IPS-NIHi7 (cell line): ENCODE data around the gene VMAC.

Experiments
- DNase-seq: peaks from one replicate; pipeline ENCODE4 v3.0.0; 2012; ENCODE audit warnings: mixed read lengths; ENCODE audit errors: extremely low spot score

VMAC gene

GRCh38 chr19:5903624-5904351 is 884 bp upstream of the VMAC start, which contains the start of gene NDUFA11:
NDUFA11 (minus strand) TSS chr19:5903790; CDS start chr19:5903708, 82 bp downstream.
- DNase-seq: peak; percentile 94

GRCh38 chr19:5905114-5905778 is 574 bp downstream of the VMAC start:
- DNase-seq: no peak

DNA sequence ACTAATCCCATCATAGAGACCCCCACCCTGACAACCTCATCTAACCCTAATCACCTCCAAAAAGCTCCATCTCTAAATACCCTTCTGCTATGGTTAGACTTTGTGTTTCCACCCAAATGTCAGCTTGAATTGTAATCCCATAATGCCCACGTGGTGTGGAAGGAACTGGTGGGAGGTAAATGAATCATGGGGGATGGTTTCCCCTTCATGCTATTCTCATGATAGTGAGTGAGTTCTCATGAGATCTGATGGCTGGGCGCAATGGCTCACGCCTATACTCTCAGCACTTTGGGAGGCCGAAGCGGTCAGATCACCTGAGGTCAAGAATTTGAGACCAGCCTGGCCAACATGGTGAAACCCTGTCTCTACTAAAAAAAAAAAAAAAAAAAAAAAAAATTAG is 2.6 kb downstream of the VMAC start:
- DNase-seq: no peak

GRCh38 chr19:5908773-5909442 is 4.2 kb downstream of the VMAC start:
- DNase-seq: no peak

- DNase-seq: no peak
Measured at GRCh38 chr19:5910638-5910907, 5.9 kb downstream of the VMAC start.

- no peak for DNase-seq
Measured at GRCh38 chr19:5911366-5911765, 6.7 kb downstream of the VMAC start.

GRCh38 chr19:5913739-5914357 is 9.2 kb downstream of the VMAC start, which contains the start of gene CAPS:
CAPS (plus strand) TSS chr19:5914254; CDS start chr19:5914407, 153 bp downstream.
- no peak for DNase-seq

- no peak for DNase-seq
Measured at GRCh38 chr19:5914358-5914774, 9.7 kb downstream of the VMAC start.

DNA sequence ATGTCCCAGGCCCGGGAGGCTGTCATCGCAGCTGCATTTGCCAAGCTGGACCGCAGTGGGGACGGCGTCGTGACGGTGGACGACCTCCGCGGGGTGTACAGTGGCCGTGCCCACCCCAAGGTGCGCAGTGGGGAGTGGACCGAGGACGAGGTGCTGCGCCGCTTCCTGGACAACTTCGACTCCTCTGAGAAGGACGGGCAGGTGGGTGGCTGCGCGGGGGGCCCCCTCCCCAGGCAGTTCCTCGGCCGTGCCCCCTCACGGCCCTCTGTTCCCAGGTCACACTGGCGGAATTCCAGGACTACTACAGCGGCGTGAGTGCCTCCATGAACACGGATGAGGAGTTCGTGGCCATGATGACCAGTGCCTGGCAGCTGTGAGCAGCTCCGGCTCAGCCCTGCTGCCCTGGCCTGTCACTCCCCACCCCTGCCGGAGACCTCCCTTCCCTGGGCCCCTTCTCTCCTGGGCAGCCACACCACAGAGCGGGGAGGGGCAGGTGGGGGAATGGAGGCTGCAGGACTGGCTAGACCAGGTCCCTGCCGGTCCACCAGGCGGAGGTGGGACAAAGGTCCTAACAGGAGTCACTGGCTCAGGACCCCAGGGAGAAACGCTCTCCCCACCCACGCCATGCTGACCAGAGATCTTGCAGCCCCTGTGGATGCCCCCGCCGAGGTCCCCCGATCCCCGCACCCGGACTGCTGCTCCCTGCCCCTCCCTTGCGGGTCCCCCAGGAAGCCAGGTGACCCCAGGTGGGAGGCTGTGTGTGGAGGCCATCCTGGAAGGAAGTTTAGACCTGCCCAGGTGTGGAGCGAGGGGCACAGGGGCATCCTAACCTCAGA is 10.5 kb downstream of the VMAC start:
- no peak for DNase-seq

DNA sequence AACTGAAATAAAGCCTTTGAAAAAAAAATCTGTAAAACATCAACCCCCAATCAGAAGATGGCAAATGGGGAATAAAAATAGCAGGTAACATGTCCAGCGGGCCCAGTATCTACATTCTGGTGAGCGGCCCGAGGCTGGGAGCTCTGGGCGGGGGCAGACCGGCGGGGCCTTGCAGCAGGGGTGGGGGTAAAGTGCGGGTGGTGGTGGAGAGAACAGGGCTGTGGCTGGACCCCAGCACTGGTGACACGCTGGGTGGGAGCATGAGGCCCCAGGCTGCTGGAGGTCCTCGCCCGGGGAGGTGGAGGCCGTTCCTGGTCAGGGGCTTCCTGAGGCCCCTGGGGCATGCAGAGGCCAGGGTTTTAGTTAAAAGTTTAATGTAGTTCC is 11.1 kb downstream of the VMAC start:
- no peak for DNase-seq

DNA sequence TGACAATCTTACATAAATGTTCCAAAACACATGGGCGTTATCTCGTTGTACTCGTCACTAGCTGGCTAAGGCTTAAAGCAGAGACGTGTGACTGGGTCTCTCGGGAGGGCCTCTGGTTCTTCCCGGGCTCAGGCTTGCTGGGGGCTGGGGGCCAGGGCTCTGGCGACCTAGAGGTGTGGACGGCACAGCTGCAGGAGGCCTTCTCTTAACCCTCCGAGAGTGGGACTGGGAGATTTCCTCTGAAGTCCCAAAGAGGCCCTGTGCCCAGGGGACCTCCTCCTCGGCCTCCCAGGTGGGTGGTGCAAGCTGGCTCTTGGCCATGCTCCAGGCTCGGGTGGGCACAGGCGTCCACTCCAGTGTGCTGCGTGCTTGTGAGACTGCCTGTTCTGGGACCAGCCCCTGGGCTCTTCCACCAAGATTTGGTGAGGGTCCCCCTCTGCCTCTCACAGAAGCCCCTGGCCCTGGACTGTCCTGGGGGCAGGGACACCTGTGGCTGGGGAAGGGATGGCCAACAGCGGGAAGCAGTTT is 11.6 kb downstream of the VMAC start:
- no peak for DNase-seq

DNA sequence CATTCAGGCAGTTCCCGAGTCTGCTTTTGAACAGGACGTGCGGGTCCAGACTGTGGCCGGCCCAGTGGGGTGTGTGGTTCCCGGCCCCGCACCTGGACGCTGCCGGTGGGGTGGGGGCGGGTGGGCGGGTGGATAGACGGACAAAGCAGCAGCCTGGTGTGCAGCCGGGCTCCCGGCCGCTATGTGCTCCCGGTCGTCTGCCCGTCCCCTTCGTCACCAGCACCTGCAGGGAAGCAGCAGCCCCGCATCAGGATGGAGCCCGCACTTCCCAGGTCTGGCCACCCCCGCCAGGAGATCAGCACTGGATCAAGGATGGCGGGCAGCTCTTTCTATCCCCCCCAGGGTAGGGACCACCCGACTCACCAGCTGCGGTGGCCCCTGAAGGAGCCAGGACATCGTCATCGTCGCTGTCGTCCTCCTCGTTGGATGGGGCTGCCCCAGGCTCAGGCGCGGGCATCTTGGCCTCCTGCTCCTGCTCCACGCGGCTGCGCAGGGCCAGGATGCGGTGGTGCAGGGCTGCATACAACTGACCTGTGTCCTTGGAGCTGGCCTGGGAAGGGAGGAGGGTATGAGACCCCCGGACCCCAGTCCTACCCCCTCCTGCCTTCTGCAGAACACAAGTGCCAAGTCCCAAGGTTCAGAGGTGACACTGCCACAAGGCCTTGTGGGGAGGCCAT is 12.9 kb downstream of the VMAC start:
- DNase-seq: no peak

- DNase-seq: no peak
Measured at GRCh38 chr19:5918463-5919079, 13.9 kb downstream of the VMAC start.

- DNase-seq: no peak
Measured at GRCh38 chr19:5921516-5922160, 17.0 kb downstream of the VMAC start.

GRCh38 chr19:5922161-5922545 is 17.5 kb downstream of the VMAC start:
- no peak for DNase-seq

DNA sequence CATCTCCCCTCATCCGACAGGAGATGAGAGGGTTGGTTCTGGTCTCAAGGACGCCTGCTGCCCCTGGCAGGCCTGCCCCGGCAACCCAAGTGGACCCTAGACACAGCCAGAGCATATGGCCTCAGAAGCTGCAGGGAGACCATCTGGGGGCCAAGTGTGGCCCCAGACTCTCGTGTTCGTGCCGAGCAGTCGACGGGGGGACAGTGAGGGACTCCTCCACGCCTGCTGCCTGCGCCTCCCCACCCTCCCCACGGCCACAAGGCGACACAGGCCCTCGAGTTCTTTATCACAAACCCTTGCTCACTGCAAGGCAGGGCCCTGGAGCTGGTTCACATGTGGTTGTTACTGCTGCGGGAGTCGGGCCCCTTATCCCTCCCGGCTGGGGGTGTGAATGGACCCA is 18.7 kb downstream of the VMAC start:
- DNase-seq: no peak

GRCh38 chr19:5925830-5926427 is 21.3 kb downstream of the VMAC start:
- DNase-seq: no peak

- DNase-seq: no peak
Measured at GRCh38 chr19:5926641-5927440, 22.2 kb downstream of the VMAC start.

DNA sequence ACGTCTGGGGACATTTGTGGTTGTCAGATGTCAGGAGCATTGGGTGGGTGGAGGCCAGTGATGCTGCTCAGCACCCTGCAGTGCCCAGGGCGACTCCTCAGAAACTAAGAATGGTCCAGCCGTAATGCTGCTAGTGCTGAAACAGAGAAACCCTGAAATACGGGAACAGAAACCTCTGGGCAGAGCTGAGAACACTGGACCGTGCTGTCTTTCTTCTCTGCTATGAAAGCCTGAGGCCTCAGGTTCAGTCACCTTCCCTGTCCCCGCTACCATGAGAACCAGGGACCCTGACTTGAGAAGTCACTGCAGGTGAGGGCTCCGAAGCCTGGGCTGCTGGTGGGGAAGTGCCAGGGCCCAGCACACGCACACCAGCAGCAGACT is 22.8 kb downstream of the VMAC start:
- DNase-seq: no peak
